ENCODE results near the gene ZEB1. TPM values are rescaled to one million over a fixed set of nuclear protein-coding genes. Genes with fewer than 3 reads are reported as not detected.

Gene ZEB1
- total and polyA plus RNA-seq, 9 of the 15 experiments (the other 6 are each of a cell fraction or from before 2014, with no cell fraction given): 2.1 to 8.4 (median 4.9) TPM

DNA sequence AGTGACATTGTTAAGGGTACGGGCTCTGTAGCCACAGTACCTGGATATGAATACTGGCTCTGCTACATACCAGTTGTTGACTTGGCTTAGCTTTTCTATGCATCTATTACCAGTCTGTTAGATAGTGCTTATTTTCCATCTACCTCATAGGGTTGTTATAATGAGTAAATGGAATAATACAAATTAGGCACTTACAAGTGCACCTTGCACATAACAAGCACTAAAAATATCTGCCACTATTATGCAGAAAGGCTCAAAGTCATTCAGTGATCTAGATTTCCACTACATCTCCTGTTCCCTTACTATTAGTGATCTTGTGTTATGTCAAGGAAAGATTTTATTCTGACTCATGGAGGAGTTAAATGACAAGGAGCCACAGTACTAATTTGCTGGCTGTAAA is 27.9 kb upstream of the ZEB1 start:
- POLR2A ChIA-PET: interaction anchor here (0.9 kb wide), 1 partner anchor 22 kb away, joined by 3 read pairs; no protein-coding TSS in a partner anchor
- Histone ChIP-seq H3K9me3 (replicated peaks; ENCODE audit: control insufficient read depth, insufficient read depth, low read depth, low read length) (no peaks in the 10 kb centered on the region), H2AFZ (ENCODE audit: low read depth, low read length) (no peak overlapping the region), H3K27ac (ENCODE audit: extremely low read depth, low read depth, low read length) (no peak overlapping the region), H4K20me1 (replicated peaks; ENCODE audit: control insufficient read depth, insufficient read depth, low read length) (no peaks in the 10 kb centered on the region), H3K4me3 (no peak overlapping the region), H3K9me1 (ENCODE audit: control insufficient read depth, insufficient read depth, low read length) (no peaks in the 10 kb centered on the region), H3K27me3 (ENCODE audit: control insufficient read depth in 2 of 2, insufficient read depth in 2 of 2, low read length in 2 of 2) (no peaks in the 10 kb centered on the region), H3K4me2 (ENCODE audit: insufficient read depth, low read length) (no peak overlapping the region), H3K79me2 (ENCODE audit: control insufficient read depth, insufficient read depth, low read length) (no peaks in the 10 kb centered on the region), H3K9ac (ENCODE audit: insufficient read depth in 1 of 2, low read depth in 2 of 2, low read length in 2 of 2) (no peak overlapping the region), H3K36me3 (ENCODE audit: control insufficient read depth, insufficient read depth, low read length) (no peaks in the 10 kb centered on the region), H3K4me1 (replicated peaks in 1 of 2; ENCODE audit: control insufficient read depth in 2 of 2, insufficient read depth in 2 of 2, low read length in 2 of 2) (no peaks in the 10 kb centered on the region)
- WGBS (ENCODE audit: insufficient coverage, low coverage, missing lambda C conversion rate): 7% methylated on average over 1 of the region's 1 CpG
- CTCF ChIA-PET (ENCODE audit: low intra/inter-chr PET ratio): no interaction called here
- no peak for DNase-seq (ENCODE audit: extremely low read depth in 1 of 4, low spot score in 3 of 4)
- no peak for FAIRE-seq
- no peak for ATAC-seq
- intact Hi-C loops (cut with micrococcal nuclease) (no loop called here), in situ Hi-C loops (cut with MboI) (no loop called here)
- TF ChIP-seq, protein P1, sequence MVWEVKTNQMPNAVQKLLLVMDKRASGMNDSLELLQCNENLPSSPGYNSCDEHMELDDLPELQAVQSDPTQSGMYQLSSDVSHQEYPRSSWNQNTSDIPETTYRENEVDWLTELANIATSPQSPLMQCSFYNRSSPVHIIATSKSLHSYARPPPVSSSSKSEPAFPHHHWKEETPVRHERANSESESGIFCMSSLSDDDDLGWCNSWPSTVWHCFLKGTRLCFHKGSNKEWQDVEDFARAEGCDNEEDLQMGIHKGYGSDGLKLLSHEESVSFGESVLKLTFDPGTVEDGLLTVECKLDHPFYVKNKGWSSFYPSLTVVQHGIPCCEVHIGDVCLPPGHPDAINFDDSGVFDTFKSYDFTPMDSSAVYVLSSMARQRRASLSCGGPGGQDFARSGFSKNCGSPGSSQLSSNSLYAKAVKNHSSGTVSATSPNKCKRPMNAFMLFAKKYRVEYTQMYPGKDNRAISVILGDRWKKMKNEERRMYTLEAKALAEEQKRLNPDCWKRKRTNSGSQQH (CRISPR knock-in tag; IDR thresholded peaks at IDR 0.05): no peak
- TF ChIP-seq, protein P2, sequence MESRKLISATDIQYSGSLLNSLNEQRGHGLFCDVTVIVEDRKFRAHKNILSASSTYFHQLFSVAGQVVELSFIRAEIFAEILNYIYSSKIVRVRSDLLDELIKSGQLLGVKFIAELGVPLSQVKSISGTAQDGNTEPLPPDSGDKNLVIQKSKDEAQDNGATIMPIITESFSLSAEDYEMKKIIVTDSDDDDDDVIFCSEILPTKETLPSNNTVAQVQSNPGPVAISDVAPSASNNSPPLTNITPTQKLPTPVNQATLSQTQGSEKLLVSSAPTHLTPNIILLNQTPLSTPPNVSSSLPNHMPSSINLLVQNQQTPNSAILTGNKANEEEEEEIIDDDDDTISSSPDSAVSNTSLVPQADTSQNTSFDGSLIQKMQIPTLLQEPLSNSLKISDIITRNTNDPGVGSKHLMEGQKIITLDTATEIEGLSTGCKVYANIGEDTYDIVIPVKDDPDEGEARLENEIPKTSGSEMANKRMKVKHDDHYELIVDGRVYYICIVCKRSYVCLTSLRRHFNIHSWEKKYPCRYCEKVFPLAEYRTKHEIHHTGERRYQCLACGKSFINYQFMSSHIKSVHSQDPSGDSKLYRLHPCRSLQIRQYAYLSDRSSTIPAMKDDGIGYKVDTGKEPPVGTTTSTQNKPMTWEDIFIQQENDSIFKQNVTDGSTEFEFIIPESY (CRISPR knock-in tag; IDR thresholded peaks at IDR 0.05): no peak
- TF ChIP-seq NFYB (IDR thresholded peaks at IDR 0.05; ENCODE audit: extremely low read depth, insufficient read length) (no peak), ZNF197 (CRISPR knock-in tag; IDR thresholded peaks at IDR 0.05; ENCODE audit: low read depth) (no peak), RCOR1 (IDR thresholded peaks at IDR 0.05; ENCODE audit: borderline replicate concordance in 1 of 2, low read depth in 2 of 2, low read length in 2 of 2) (no peak), SMAD4 (CRISPR knock-in tag; conservative IDR thresholded peaks at IDR 0.05) (no peak), IRF1 (CRISPR knock-in tag; IDR thresholded peaks at IDR 0.05; ENCODE audit: borderline replicate concordance) (no peak), CEBPZ (IDR thresholded peaks at IDR 0.05; ENCODE audit: borderline replicate concordance, low read depth, low read length) (no peak), SP2 (IDR thresholded peaks at IDR 0.05; ENCODE audit: extremely low read depth, low read depth, low read length, poor library complexity, severe bottlenecking) (no peak), TOE1 (IDR thresholded peaks at IDR 0.05; ENCODE audit: borderline replicate concordance) (no peak), TOE1 (CRISPR knock-in tag; IDR thresholded peaks at IDR 0.05; ENCODE audit: borderline replicate concordance, low read depth) (no peak)
- TF ChIP-seq, protein P3, sequence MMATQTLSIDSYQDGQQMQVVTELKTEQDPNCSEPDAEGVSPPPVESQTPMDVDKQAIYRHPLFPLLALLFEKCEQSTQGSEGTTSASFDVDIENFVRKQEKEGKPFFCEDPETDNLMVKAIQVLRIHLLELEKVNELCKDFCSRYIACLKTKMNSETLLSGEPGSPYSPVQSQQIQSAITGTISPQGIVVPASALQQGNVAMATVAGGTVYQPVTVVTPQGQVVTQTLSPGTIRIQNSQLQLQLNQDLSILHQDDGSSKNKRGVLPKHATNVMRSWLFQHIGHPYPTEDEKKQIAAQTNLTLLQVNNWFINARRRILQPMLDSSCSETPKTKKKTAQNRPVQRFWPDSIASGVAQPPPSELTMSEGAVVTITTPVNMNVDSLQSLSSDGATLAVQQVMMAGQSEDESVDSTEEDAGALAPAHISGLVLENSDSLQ (IDR thresholded peaks at IDR 0.05): no peak
- BruUV-seq (replicated peaks): no TSS peak
